ENCODE results near the gene NPIPB12. TPM values are rescaled to one million over a fixed set of nuclear protein-coding genes. Genes with fewer than 3 reads are reported as not detected.
A peak's percentile ranks its signal among the peaks of the same experiment; 100 is the strongest.
"Not testable (repeated sequence)": the region's sequence is repeated elsewhere in the genome, so short reads cannot be mapped to it uniquely, and the experiment has no call there.

The NPIPB12 gene
- total and polyA plus RNA-seq, 8 donors: 34.0 to 107 (median 80.1) TPM

- H3K9me3 ChIP-seq; H3K27ac ChIP-seq; intact Hi-C loops (cut with DNase I); H3K4me3 ChIP-seq; H3K36me3 ChIP-seq; DNase-seq; H3K4me1 ChIP-seq; H3K27me3 ChIP-seq: not testable (repeated sequence)
- peak; percentile 95 for ATAC-seq
Observed at GRCh38 chr16:29454269-29454668, 51.9 kb downstream of the NPIPB12 start, which contains the start of the genes BOLA2 and SLX1B. Gene BOLA2 (minus strand): TSS chr16:29454351. CDS start chr16:29454253, 98 bp downstream. Gene SLX1B (plus strand): TSS chr16:29454533.

GRCh38 chr16:29453754-29454153 is 52.5 kb downstream of the NPIPB12 start:
- H3K4me1 ChIP-seq; H3K36me3 ChIP-seq; H3K4me3 ChIP-seq; H3K9me3 ChIP-seq; intact Hi-C loops (cut with DNase I); H3K27ac ChIP-seq; H3K27me3 ChIP-seq; DNase-seq: not testable (repeated sequence)
- ATAC-seq: peak; percentile 41

Other genes with a start within 250 kb of the NPIPB12 start
- 1 to 10 TPM in 1 of 2 donors, under 1 TPM in 1; 0.32 to 1.2 TPM for gene NPIPB11, start 99.7 kb downstream of the NPIPB12 start, total RNA-seq
- gene NPIPB11, start 99.7 kb downstream of the NPIPB12 start, polyA plus RNA-seq (ENCODE audit: insufficient read length in 6 of 6): 1 to 10 TPM; 2.7 to 7.6 (median 4.1) TPM
- gene BOLA2, start 52.1 kb downstream of the NPIPB12 start, total RNA-seq: 1 to 10 TPM; 2.9 to 8.8 TPM
- 1 to 10 TPM; 3.9 to 8.3 (median 5.5) TPM for gene BOLA2, start 52.1 kb downstream of the NPIPB12 start, polyA plus RNA-seq (ENCODE audit: insufficient read length in 6 of 6)
- 10 to 100 TPM; 35.1 to 42.0 TPM for gene SLX1B, start 51.9 kb downstream of the NPIPB12 start, total RNA-seq
- gene SLX1B, start 51.9 kb downstream of the NPIPB12 start, polyA plus RNA-seq (ENCODE audit: insufficient read length in 6 of 6): 10 to 100 TPM in 3 of 6 donors, 1 to 10 TPM in 3; 2.0 to 19.9 (median 9.0) TPM
- gene SULT1A4, start 46.5 kb downstream of the NPIPB12 start, total RNA-seq: 10 to 100 TPM in 1 of 2 donors, 1 to 10 TPM in 1; 9.5 to 10.7 TPM
- gene SULT1A4, start 46.5 kb downstream of the NPIPB12 start, polyA plus RNA-seq (ENCODE audit: insufficient read length in 6 of 6): 10 to 100 TPM; 27.5 to 48.2 (median 33.9) TPM
- gene SPN, start 156.8 kb upstream of the NPIPB12 start, total RNA-seq: 10 to 100 TPM; 27.7 to 29.1 TPM
- gene SPN, start 156.8 kb upstream of the NPIPB12 start, polyA plus RNA-seq (ENCODE audit: insufficient read length in 6 of 6): 1 to 10 TPM; 1.9 to 2.6 (median 2.4) TPM
- gene QPRT, start 172.8 kb upstream of the NPIPB12 start, total RNA-seq: 10 to 100 TPM; 21.9 to 27.1 TPM
- 10 to 100 TPM; 46.2 to 58.8 (median 56.1) TPM for gene QPRT, start 172.8 kb upstream of the NPIPB12 start, polyA plus RNA-seq (ENCODE audit: insufficient read length in 6 of 6)
- gene C16orf54, start 239.6 kb upstream of the NPIPB12 start, total RNA-seq: 10 to 100 TPM in 1 of 2 donors, 1 to 10 TPM in 1; 3.3 to 13.6 TPM
- gene C16orf54, start 239.6 kb upstream of the NPIPB12 start, polyA plus RNA-seq (ENCODE audit: insufficient read length in 6 of 6): under 1 TPM; 0.33 to 0.73 (median 0.63) TPM